Uterus (tissue), 2 donors: Measurements from ENCODE around the gene IRX4.

Source experiments
- CTCF ChIP-seq, 4 experiments: fragments of 200-600 bp in 2 of 4; fragments of 450-650 bp in 2 of 4; sonication (generic) in 2 of 4; IDR thresholded peaks; one replicate each; pipeline ENCODE4 v1.5.1; 2016 to 2019; ENCODE audit warnings: antibody characterized with exemption in 4 of 4, mild to moderate bottlenecking in 2 of 4, moderate library complexity in 1 of 4
- POLR2A ChIP-seq, 2 donors: fragments of 450-650 bp; IDR thresholded peaks; one replicate each; pipeline ENCODE4 v1.6.1; 2016; ENCODE audit warnings: antibody characterized with exemption in 2 of 2, mild to moderate bottlenecking in 1 of 2, moderate library complexity in 1 of 2

- TF ChIP-seq CTCF (IDR thresholded peaks at IDR 0.05): no peak
- no peak for TF ChIP-seq POLR2A (IDR thresholded peaks at IDR 0.05)
These were observed 37.0 kb downstream of the IRX4 start for GRCh38 chr5:1845696-1846095.
